BE2C (cell line): Measurements from ENCODE around the gene MCC.

Source experiments
- DNase-seq: peaks from one replicate; pipeline ENCODE4 v3.0.0-alpha.2; 2020
- H3K27me3 ChIP-seq: fragments of 250-450 bp; sonication (Bioruptor Pico); 2 replicates; pipeline ENCODE4 v1.5.1; 2020; ENCODE audit warnings: mild to moderate bottlenecking
- H3K36me3 ChIP-seq: fragments of 250-450 bp; sonication (Bioruptor Pico); 2 replicates; pipeline ENCODE4 v1.5.1; 2020; ENCODE audit warnings: mild to moderate bottlenecking
- H3K4me1 ChIP-seq: fragments of 250-450 bp; sonication (Bioruptor Pico); 2 replicates; pipeline ENCODE4 v1.5.1; 2020
- H3K4me3 ChIP-seq: 2 replicates; pipeline ENCODE4 v1.5.1; 2011; ENCODE audit warnings: low read depth, low read length
- H3K9me3 ChIP-seq: fragments of 250-450 bp; sonication (Bioruptor Pico); 2 replicates; pipeline ENCODE4 v1.5.1; 2020
- TF ChIP-seq, protein P1 (sequence below): IDR thresholded peaks from 2 replicates; pipeline ENCODE4 v1.5.1; 2012; ENCODE audit warnings: mild to moderate bottlenecking, low read depth, low read length

The MCC gene

DNA sequence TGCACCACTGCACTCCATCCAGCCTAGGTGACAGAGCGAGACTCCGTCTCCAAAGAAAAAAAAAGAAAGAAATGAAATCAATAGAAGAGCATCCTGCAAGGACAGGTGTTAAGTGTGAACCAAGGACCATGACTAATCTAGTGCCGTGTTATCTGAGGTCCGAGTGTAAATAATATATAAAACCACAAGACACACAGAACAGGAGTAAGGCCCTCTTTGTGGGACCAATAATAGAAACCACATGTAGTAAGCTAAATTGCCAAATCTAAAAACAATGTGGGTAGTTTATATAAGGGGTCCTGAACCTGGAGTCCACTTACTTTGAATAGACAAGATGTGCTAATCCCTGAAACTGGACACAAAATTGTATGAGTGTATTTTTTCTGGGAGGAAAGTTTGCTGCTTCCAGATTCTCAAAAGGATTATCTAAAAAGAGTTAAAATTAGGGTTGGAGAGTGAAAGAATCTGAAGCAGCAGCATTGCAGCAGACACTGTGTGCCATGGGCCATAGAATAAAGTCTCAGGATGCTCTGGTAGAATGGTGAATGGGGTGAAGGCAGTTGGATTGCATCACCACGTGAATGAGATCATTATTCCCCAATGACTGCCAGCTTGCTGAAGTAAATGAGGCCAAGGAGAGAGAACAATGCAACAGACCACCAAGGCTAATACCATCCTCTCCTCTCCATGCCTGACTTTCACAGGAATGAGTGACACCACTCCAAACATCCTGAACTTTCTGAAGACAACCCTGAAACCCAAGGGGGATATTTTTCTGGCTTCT is 288.9 kb downstream of the MCC start:
- DNase-seq = no peak
- no peak overlapping the region for H3K4me3 ChIP-seq
- no peaks in the 10 kb centered on the region; the same call in 1 of the 2 replicates for H3K9me3 ChIP-seq
- H3K4me1 ChIP-seq = peaks cover 50% of the 10 kb centered on the region
- peaks cover 10% of the 10 kb centered on the region for H3K36me3 ChIP-seq
- TF ChIP-seq, protein P1, sequence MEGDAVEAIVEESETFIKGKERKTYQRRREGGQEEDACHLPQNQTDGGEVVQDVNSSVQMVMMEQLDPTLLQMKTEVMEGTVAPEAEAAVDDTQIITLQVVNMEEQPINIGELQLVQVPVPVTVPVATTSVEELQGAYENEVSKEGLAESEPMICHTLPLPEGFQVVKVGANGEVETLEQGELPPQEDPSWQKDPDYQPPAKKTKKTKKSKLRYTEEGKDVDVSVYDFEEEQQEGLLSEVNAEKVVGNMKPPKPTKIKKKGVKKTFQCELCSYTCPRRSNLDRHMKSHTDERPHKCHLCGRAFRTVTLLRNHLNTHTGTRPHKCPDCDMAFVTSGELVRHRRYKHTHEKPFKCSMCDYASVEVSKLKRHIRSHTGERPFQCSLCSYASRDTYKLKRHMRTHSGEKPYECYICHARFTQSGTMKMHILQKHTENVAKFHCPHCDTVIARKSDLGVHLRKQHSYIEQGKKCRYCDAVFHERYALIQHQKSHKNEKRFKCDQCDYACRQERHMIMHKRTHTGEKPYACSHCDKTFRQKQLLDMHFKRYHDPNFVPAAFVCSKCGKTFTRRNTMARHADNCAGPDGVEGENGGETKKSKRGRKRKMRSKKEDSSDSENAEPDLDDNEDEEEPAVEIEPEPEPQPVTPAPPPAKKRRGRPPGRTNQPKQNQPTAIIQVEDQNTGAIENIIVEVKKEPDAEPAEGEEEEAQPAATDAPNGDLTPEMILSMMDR = no peak
- H3K27me3 ChIP-seq = no peaks in the 10 kb centered on the region

DNA sequence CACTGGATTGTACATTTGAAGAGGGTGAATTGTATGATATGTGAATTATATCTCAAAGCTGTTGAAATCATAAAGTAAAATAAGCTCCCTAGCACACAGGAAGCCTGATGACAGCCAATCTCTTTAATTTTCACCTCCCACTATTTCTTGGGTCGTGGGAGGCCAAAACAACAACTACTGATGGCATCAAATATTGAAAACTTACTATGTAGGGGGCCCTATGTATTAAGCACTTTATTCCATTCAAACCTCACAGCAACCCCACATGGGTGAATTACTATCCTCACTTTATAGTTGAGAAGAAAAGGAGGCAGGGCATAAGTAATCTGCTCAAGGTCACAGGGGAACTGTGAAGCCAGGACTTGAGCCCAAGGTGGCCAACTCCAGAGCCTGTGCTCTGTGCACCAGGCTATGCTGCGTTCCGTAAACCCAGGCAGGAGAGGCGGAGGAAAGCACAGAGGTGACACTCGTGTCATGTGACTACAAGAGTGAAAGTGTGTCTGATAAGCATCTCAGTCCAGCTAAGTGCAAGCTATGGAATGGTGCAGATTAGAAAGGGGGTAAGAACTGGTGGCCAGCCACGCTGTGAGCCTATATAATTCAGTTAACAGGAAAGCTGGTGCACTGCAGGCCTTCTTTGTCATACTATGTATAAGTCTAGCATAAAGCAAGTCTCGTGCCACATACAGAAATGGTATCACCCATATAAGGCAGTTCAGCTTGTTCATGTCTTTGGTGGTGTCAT is 290.6 kb downstream of the MCC start:
- peaks cover 47% of the 10 kb centered on the region for H3K4me1 ChIP-seq
- peaks cover 18% of the 10 kb centered on the region for H3K36me3 ChIP-seq
- DNase-seq = peak; percentile 75
- no peak overlapping the region for H3K4me3 ChIP-seq
- TF ChIP-seq, protein P1 = no peak
- no peaks in the 10 kb centered on the region for H3K27me3 ChIP-seq
- H3K9me3 ChIP-seq = peaks cover 4% of the 10 kb centered on the region; the same call in 1 of the 2 replicates

DNA sequence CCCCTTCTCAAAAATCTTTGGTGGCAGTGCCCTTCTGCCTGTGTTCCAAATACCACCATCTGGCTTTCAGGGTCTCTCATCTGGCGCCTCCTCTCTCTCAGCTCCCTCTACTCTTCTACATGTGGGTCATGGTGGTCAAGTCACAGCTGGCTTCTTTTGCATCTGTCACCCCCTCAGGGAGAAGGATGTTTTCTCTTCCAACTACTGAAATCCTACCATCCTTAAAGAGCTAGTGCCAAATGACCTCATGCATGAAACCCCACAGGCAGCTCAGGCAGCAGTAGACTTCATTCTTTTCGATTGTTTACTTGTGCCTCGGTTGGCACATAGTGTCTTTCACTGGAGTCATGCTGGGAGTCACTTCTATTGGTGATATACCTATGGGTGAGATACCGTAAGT is 292.5 kb downstream of the MCC start:
- Histone ChIP-seq H3K4me1 (peaks cover 40% of the 10 kb centered on the region), H3K9me3 (peaks cover 4% of the 10 kb centered on the region; the same call in 1 of the 2 replicates), H3K4me3 (no peak overlapping the region), H3K27me3 (no peaks in the 10 kb centered on the region), H3K36me3 (peaks cover 22% of the 10 kb centered on the region)
- TF ChIP-seq, protein P1 = no peak
- no peak for DNase-seq

DNA sequence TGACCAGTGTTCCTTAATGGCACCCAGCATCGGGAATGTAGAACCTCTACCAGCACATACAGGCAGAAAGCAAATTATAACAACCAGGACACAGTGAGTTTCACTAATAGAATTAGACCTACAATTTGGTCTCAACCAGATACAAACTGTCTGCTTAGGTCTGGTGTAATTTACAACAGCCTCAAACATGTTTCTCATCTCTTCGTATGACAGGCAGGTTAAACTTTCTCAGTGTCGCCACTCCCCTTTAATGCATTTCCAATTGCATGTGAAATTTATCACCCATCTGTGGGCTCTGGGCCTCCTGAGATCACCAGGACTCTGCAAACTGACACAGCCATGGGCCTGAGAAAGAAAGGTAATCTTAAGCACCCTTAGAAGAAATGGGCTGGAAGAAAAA is 293.0 kb downstream of the MCC start:
- peak; percentile 65 for DNase-seq
- Histone ChIP-seq H3K36me3 (peaks cover 22% of the 10 kb centered on the region), H3K9me3 (peaks cover 4% of the 10 kb centered on the region; the same call in 1 of the 2 replicates), H3K4me3 (no peak overlapping the region), H3K27me3 (no peaks in the 10 kb centered on the region), H3K4me1 (peaks cover 35% of the 10 kb centered on the region)
- TF ChIP-seq, protein P1 = no peak

DNA sequence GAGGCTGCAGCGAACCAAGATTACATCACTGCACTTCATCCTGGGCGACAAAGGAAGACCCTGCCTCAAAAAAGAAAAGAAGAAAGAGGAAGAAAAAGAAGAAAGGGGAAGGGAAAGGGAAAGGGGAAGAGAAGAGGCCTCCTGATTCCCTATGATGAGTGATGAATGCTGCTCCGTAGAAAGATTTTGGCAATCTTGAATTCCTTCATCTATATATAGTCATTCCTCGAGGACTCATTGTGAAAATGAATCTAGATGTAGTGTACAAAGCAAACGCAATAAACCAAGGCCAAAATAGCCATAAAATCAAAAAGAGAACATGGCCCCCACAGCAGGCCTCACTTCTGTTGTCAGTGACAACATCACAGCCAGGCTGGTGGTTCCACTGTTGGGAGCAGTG is 293.7 kb downstream of the MCC start:
- TF ChIP-seq, protein P1 = no peak
- Histone ChIP-seq H3K4me1 (peaks cover 30% of the 10 kb centered on the region), H3K27me3 (no peaks in the 10 kb centered on the region), H3K9me3 (peaks cover 4% of the 10 kb centered on the region; the same call in 1 of the 2 replicates), H3K4me3 (no peak overlapping the region), H3K36me3 (peaks cover 22% of the 10 kb centered on the region)
- DNase-seq = no peak
